SU-DHL-6 (cell line): ENCODE measurements around the gene RTEL1.

Source experiments
- EZH2phosphoT487 ChIP-seq: fragments of 200-600 bp; sonication (generic), shearing (Covaris generic); conservative IDR thresholded peaks from 2 replicates; pipeline ENCODE4 v1.6.1; 2018; ENCODE audit warnings: mild to moderate bottlenecking, antibody characterized with exemption, low read length, moderate library complexity, mixed read lengths
- TF ChIP-seq, protein P1 (sequence below): fragments of 200-600 bp; sonication (generic); IDR thresholded peaks from one replicate; pipeline ENCODE4 v1.5.1; 2017; ENCODE audit warnings: antibody characterized with exemption, mild to moderate bottlenecking, low read length, moderate library complexity; ENCODE audit not compliant: insufficient read depth, poor library complexity, severe bottlenecking

DNA sequence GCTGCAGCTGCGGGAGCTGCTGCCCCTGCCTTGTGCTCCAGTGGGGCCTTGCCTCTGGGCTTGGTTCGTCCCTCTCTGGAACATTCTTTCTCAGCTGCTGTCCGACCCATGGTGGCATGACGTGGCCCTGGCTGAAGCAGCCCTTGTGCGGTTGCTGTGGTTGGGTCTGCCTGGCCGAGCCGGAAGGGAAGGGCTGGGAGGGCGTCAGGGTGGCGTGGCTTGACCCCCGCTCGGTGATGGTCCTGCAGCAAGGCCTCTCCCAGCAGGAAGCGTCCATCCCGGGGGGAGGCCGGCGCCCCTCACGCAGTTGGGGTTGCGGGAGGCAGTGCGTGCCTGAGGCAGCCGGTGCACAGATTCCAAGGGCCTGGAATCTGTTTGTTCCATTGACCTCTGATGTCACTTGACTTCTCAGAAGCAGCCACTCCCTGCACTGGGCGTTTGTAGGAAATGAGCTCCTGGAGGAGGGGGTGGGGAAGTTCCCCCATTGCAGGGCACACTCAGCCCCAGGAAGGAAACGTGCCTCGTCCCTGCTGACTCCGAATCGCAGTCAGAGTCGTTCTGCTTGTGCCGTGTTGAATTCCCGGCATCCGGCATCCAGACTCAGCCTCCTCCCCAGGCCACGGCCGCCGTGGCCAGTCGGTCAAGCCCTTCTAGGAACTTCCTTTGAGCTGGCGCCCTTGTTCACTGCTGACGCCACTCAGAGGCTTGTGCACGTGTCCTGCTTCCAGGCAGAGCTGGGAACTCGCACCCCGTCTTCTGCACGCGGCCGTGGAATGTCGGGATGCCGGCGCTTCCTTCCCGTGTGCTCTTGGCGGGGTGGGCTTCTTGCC lies 28.6 kb downstream of the RTEL1 start:
- TF ChIP-seq EZH2phosphoT487, result no peak
- TF ChIP-seq, protein P1, sequence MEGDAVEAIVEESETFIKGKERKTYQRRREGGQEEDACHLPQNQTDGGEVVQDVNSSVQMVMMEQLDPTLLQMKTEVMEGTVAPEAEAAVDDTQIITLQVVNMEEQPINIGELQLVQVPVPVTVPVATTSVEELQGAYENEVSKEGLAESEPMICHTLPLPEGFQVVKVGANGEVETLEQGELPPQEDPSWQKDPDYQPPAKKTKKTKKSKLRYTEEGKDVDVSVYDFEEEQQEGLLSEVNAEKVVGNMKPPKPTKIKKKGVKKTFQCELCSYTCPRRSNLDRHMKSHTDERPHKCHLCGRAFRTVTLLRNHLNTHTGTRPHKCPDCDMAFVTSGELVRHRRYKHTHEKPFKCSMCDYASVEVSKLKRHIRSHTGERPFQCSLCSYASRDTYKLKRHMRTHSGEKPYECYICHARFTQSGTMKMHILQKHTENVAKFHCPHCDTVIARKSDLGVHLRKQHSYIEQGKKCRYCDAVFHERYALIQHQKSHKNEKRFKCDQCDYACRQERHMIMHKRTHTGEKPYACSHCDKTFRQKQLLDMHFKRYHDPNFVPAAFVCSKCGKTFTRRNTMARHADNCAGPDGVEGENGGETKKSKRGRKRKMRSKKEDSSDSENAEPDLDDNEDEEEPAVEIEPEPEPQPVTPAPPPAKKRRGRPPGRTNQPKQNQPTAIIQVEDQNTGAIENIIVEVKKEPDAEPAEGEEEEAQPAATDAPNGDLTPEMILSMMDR, result no peak
